Osteoblast (primary cell): ENCODE data around the gene AFF1. TPM values are rescaled to one million over a fixed set of nuclear protein-coding genes. Genes with fewer than 3 reads are reported as not detected.

ENCODE experiments used
- DNase-seq: peaks from one replicate; pipeline ENCODE4 v3.0.0; 2011; ENCODE audit warnings: low spot score, mixed read lengths; ENCODE audit not compliant: insufficient read length; ENCODE audit errors: missing footprints
- H2AFZ ChIP-seq: 2 replicates; pipeline ENCODE4 v1.6.0; 2011; ENCODE audit warnings: mild to moderate bottlenecking, low read length
- H3K27ac ChIP-seq: 2 replicates; pipeline ENCODE4 v1.5.1; 2011; ENCODE audit warnings: mild to moderate bottlenecking, low read depth, low read length, moderate library complexity
- H3K27me3 ChIP-seq: 2 replicates; pipeline ENCODE4 v1.6.0; 2012; ENCODE audit warnings: mild to moderate bottlenecking, control low read depth, inconsistent platforms, low read length, moderate library complexity; ENCODE audit not compliant: insufficient read depth
- H3K36me3 ChIP-seq: 2 replicates; pipeline ENCODE4 v1.5.1; 2011; ENCODE audit warnings: mild to moderate bottlenecking, low read length, control low read depth, moderate library complexity; ENCODE audit not compliant: insufficient read depth
- H3K4me1 ChIP-seq: 2 replicates; pipeline ENCODE4 v1.5.1; 2011; ENCODE audit warnings: mild to moderate bottlenecking, low read length, control low read depth, moderate library complexity; ENCODE audit not compliant: insufficient read depth
- H3K4me2 ChIP-seq: 2 replicates; pipeline ENCODE4 v1.6.0; 2011; ENCODE audit warnings: mild to moderate bottlenecking, low read length; ENCODE audit not compliant: insufficient read depth
- H3K4me3 ChIP-seq: fragments of 200-600 bp; sonication (generic); 3 replicates; pipeline ENCODE4 v1.5.1; 2012; ENCODE audit warnings: mild to moderate bottlenecking, low read length, inconsistent platforms; ENCODE audit not compliant: insufficient read depth
- H3K79me2 ChIP-seq: 2 replicates; pipeline ENCODE4 v1.6.0; 2012; ENCODE audit warnings: mild to moderate bottlenecking, low read length, control low read depth, inconsistent platforms; ENCODE audit not compliant: insufficient read depth
- H3K9me3 ChIP-seq: 2 replicates; pipeline ENCODE4 v1.5.1; 2011; ENCODE audit warnings: low read depth, low read length, control low read depth
- H4K20me1 ChIP-seq: 2 replicates; pipeline ENCODE4 v1.6.0; 2012; ENCODE audit warnings: mild to moderate bottlenecking, low read length, control low read depth; ENCODE audit not compliant: insufficient read depth
- total RNA-seq: library from RNA; depleted of rRNA; stranded (reverse); fragments of >200 nt; gene quantifications from 2 replicates; pipeline ENCODE4 v1.2.3, GENCODE V29; 2012
- TF ChIP-seq, protein P1 (sequence below): IDR thresholded peaks from 2 replicates; pipeline ENCODE4 v1.5.1; 2011; ENCODE audit warnings: mild to moderate bottlenecking, low read depth, low read length, moderate library complexity; ENCODE audit errors: extremely low read depth

AFF1 gene
- total RNA-seq, 1 donor: 19.5 TPM

DNA sequence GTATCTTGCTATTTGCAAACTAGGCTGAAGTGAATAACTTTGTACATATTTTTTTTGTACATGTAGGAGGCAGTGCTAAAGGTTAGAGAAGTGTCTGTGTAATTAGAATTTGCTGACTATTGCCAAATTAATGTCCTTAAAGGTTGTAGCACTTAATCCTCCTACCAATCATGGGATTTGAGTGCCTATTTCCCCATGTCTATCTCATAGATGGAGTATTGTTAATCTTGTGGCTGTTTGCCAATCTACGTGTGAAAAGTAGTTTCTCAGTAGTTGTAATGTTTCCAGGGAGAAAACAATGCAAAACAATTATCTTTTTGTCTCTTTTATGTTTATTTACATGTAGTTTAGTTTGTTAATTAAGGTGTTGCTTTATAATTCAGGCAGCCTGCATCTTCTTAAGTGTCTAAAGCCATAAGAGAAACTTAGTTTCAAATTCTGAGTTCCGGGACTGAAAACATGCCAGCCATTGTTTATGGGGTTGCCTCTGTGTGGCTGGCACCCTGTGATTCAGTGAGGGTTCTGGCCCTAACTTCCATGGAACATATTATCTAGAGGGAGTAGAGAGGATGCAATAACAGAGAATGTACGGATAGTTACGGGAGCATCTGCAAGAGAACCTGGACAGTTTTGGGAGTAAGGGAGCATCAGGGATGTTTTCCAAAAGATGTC is 143.2 kb downstream of the AFF1 start:
- H2AFZ ChIP-seq: no peak overlapping the region
- H3K79me2 ChIP-seq: peaks cover 45% of the 10 kb centered on the region

DNA sequence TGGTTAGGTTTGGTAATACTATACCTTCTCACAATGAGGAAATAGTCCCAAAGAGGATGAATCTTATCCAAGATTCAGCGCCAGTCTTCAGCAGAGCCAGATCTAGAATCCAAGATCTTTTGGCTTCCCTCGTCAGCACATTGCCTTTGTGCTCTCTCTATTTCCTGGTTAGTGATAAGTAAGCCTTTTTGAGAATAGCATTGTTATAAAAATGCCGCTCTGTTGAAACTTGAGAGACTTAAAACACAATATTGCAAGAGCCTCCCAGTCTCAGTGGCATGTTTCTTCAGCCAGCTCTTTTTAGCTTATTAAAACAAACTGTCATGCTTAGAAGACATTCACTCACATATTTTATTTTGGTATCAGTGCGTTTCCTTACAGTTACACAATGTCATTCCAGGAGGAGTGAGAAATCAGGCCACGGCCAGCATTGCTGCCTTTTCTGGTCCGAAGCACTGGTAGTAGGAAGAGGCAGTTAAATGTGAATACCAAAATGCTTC is 144.2 kb downstream of the AFF1 start:
- Histone ChIP-seq H3K27ac (peak overlapping the region; percentile 70), H3K4me3 (peak overlapping the region; percentile 8), H3K4me1 (peaks cover 35% of the 10 kb centered on the region), H3K4me2 (peak overlapping the region; percentile 67), H3K9me3 (no peaks in the 10 kb centered on the region), H3K27me3 (no peaks in the 10 kb centered on the region), H4K20me1 (peaks cover 3% of the 10 kb centered on the region), H3K36me3 (no peaks in the 10 kb centered on the region), H3K79me2 (peaks cover 44% of the 10 kb centered on the region), H2AFZ (no peak overlapping the region)
- TF ChIP-seq, protein P1, sequence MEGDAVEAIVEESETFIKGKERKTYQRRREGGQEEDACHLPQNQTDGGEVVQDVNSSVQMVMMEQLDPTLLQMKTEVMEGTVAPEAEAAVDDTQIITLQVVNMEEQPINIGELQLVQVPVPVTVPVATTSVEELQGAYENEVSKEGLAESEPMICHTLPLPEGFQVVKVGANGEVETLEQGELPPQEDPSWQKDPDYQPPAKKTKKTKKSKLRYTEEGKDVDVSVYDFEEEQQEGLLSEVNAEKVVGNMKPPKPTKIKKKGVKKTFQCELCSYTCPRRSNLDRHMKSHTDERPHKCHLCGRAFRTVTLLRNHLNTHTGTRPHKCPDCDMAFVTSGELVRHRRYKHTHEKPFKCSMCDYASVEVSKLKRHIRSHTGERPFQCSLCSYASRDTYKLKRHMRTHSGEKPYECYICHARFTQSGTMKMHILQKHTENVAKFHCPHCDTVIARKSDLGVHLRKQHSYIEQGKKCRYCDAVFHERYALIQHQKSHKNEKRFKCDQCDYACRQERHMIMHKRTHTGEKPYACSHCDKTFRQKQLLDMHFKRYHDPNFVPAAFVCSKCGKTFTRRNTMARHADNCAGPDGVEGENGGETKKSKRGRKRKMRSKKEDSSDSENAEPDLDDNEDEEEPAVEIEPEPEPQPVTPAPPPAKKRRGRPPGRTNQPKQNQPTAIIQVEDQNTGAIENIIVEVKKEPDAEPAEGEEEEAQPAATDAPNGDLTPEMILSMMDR: no peak
- DNase-seq: no peak

More for the DNA sequence above, 143.2 kb downstream of the AFF1 start:
- peak overlapping the region; percentile 4 for H3K4me3 ChIP-seq
- H3K9me3 ChIP-seq: no peaks in the 10 kb centered on the region
- H3K4me2 ChIP-seq: peak overlapping the region; percentile 67
- H3K27me3 ChIP-seq: no peaks in the 10 kb centered on the region
- TF ChIP-seq, protein P1: no peak
- DNase-seq: no peak
- peak overlapping the region; percentile 70 for H3K27ac ChIP-seq
- H3K4me1 ChIP-seq: peaks cover 43% of the 10 kb centered on the region
- H4K20me1 ChIP-seq: peaks cover 7% of the 10 kb centered on the region
- H3K36me3 ChIP-seq: no peaks in the 10 kb centered on the region

DNA sequence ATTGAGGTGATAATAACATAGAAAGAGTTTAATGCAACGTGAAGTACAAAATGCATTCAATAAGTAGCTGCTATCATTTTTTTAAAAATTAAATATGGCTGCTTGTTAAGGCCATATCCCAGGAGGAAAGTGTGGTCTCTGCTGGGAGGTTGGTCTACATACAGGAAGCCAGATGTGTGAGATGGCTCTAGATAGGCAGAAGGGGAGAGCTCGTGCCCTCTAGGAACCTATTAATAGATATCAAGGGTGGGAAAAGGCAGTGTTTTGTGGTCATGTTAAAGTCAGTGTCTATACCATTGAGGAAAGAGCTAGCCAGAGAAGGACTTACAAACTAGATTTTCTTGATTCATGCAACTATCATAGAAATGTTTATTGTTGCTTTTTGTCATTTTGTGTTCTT is 145.2 kb downstream of the AFF1 start:
- H3K27me3 ChIP-seq: no peaks in the 10 kb centered on the region
- DNase-seq: no peak
- no peaks in the 10 kb centered on the region for H3K9me3 ChIP-seq
- peaks cover 35% of the 10 kb centered on the region for H3K4me1 ChIP-seq
- peaks cover 42% of the 10 kb centered on the region for H3K79me2 ChIP-seq
- TF ChIP-seq, protein P1: no peak
- no peaks in the 10 kb centered on the region for H4K20me1 ChIP-seq
- H3K36me3 ChIP-seq: no peaks in the 10 kb centered on the region
- no peak overlapping the region for H2AFZ ChIP-seq
- H3K27ac ChIP-seq: no peak overlapping the region
- H3K4me2 ChIP-seq: no peak overlapping the region
- no peak overlapping the region for H3K4me3 ChIP-seq

DNA sequence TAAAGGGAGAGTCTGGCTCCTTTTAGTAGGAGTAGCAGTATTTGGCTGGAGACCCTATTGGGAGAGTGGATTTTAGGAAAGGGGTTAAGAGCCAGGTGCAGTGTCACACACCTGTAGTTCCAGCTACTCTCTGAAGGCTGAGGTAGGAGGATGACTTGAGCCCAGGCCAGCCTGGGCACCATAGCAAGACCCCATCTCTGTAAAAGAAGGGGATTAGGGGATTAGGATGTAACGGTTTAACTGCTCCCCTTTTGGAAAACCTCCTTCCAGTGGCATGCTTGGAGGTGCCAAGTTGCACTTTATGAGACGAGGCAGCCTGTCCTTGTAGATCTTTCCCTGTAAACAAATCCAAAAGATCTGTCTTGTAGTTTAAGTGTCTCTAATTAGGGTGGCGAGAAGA is 145.7 kb downstream of the AFF1 start:
- H3K4me2 ChIP-seq: no peak overlapping the region
- no peak overlapping the region for H3K4me3 ChIP-seq
- H3K27ac ChIP-seq: no peak overlapping the region
- H2AFZ ChIP-seq: no peak overlapping the region
- no peaks in the 10 kb centered on the region for H3K9me3 ChIP-seq
- TF ChIP-seq, protein P1: no peak
- H4K20me1 ChIP-seq: no peaks in the 10 kb centered on the region
- H3K27me3 ChIP-seq: no peaks in the 10 kb centered on the region
- peaks cover 35% of the 10 kb centered on the region for H3K4me1 ChIP-seq
- peaks cover 40% of the 10 kb centered on the region for H3K79me2 ChIP-seq
- H3K36me3 ChIP-seq: no peaks in the 10 kb centered on the region
- DNase-seq: no peak
